OCI-LY7 (cell line): ENCODE measurements around the gene RIMBP2. TPM values are rescaled to one million over a fixed set of nuclear protein-coding genes. Genes with fewer than 3 reads are reported as not detected.

Source experiments
- BruUV-seq: library from RNA; stranded (reverse); fragments of 400-500 nt; replicated peaks from 2 replicates; lab custom pipeline; 2021; lab: Mats Ljungman, UMichigan
- CTCF ChIA-PET: fragments of 300-600 bp; sonication (Branson Sonifier 250); formaldehyde crosslinking; loops from one replicate; lab custom pipeline; 2022; ENCODE audit warnings: antibody characterized with exemption; ENCODE audit not compliant: unreplicated experiment; lab: Charles Lee
- POLR2A ChIA-PET: fragments of 300-600 bp; sonication (Branson Sonifier 250); formaldehyde crosslinking; loops from one replicate; lab custom pipeline; 2022; ENCODE audit warnings: antibody characterized with exemption; lab: Charles Lee
- DNase-seq: peaks from one replicate; pipeline ENCODE4 v3.0.0-alpha.2; 2015; ENCODE audit warnings: low spot score
- H2AFZ ChIP-seq: fragments of 200-600 bp; sonication (generic), shearing (Covaris generic); 2 replicates; pipeline ENCODE4 v1.6.1; 2014; ENCODE audit warnings: mild to moderate bottlenecking, antibody characterized with exemption, low read length, moderate library complexity
- H3K27ac ChIP-seq: fragments of 200-600 bp; sonication (generic); 2 replicates; pipeline ENCODE4 v1.5.1; 2014; ENCODE audit warnings: mixed run types, low read depth, mild to moderate bottlenecking, moderate library complexity, low read length, inconsistent platforms; ENCODE audit not compliant: poor library complexity, severe bottlenecking
- H3K36me3 ChIP-seq: fragments of 200-600 bp; sonication (generic); 2 replicates; pipeline ENCODE4 v1.6.1; 2014; ENCODE audit warnings: mild to moderate bottlenecking, antibody characterized with exemption, low read length, moderate library complexity, mixed read lengths; ENCODE audit not compliant: insufficient read depth
- H3K4me1 ChIP-seq: fragments of 200-600 bp; sonication (generic); 2 replicates; pipeline ENCODE4 v1.5.1; 2014; ENCODE audit warnings: mild to moderate bottlenecking, low read length; ENCODE audit not compliant: insufficient read depth, poor library complexity, severe bottlenecking
- H3K4me2 ChIP-seq: fragments of 200-600 bp; sonication (generic); 2 replicates; pipeline ENCODE4 v1.6.1; 2014; ENCODE audit warnings: mild to moderate bottlenecking, low read length
- H3K4me3 ChIP-seq: fragments of 200-600 bp; sonication (generic); 2 replicates; pipeline ENCODE4 v1.5.1; 2014; ENCODE audit warnings: mild to moderate bottlenecking, low read depth, low read length; ENCODE audit not compliant: poor library complexity, severe bottlenecking
- H3K79me2 ChIP-seq: fragments of 200-600 bp; sonication (generic); 2 replicates; pipeline ENCODE4 v1.6.1; 2016; ENCODE audit warnings: low read depth, mild to moderate bottlenecking, low read length, moderate library complexity, mixed read lengths; ENCODE audit not compliant: insufficient read depth
- H3K9me2 ChIP-seq: fragments of 200-600 bp; sonication (generic); 2 replicates; pipeline ENCODE4 v1.6.1; 2016; ENCODE audit warnings: mild to moderate bottlenecking, low read length, mixed read lengths; ENCODE audit not compliant: insufficient read depth
- H3K9me3 ChIP-seq: fragments of 200-600 bp; sonication (generic); 2 replicates; pipeline ENCODE4 v1.6.1; 2014; ENCODE audit warnings: mild to moderate bottlenecking, mixed run types, low read length, mixed read lengths
- H4K20me1 ChIP-seq: fragments of 200-600 bp; sonication (generic); 2 replicates; pipeline ENCODE4 v1.6.1; 2014; ENCODE audit warnings: mild to moderate bottlenecking, antibody characterized with exemption, low read length, moderate library complexity, mixed read lengths; ENCODE audit not compliant: insufficient read depth
- EZH2phosphoT487 ChIP-seq: fragments of 200-600 bp; sonication (generic); IDR thresholded peaks from 2 replicates; pipeline ENCODE4 v1.6.1; 2018; ENCODE audit warnings: low read depth, borderline replicate concordance, mild to moderate bottlenecking, mixed run types, antibody characterized with exemption, low read length, moderate library complexity, mixed read lengths
- intact Hi-C: fragments of 100-400 bp; cut with micrococcal nuclease; formaldehyde crosslinking; loops from one replicate; pipeline ENCODE4 v1.10.0; 2022; ENCODE audit not compliant: unreplicated experiment
- total RNA-seq, 2 experiments: library from RNA; depleted of rRNA in 1 of 2; stranded (reverse); fragments of >200 nt in 1 of 2; shearing (Covaris generic) in 1 of 2; gene quantifications; 2 replicates each; pipeline ENCODE4 v1.2.3, GENCODE V29; 2014 to 2022
- TF ChIP-seq, protein P1 (sequence below): fragments of 200-600 bp; sonication (generic); conservative IDR thresholded peaks from 2 replicates; pipeline ENCODE4 v1.5.1; 2014; ENCODE audit warnings: mild to moderate bottlenecking, antibody characterized with exemption, low read length, moderate library complexity, mixed read lengths

The RIMBP2 gene
- total RNA-seq, 2 experiments from 2014 or later = not detected

DNA sequence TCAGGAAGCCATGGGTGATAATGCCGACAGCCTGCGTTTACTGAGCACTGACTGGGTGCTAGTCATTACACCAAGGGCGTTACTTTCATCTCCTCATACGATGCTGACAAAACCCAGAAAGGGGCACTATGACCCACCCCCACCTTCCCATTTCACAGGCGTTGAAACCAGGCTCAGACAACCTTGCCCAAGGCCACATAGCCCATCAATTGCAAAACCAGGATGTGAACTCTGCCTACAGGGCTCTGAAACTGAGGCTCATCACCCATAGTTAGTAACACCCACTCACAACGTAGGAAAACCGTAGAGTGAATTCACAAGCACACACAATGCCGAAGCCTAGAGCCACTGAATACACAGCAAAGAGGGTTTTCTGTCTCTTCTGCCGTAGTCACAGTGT, 119.9 kb downstream of the RIMBP2 start:
- H3K27ac ChIP-seq = no peak overlapping the region

DNA sequence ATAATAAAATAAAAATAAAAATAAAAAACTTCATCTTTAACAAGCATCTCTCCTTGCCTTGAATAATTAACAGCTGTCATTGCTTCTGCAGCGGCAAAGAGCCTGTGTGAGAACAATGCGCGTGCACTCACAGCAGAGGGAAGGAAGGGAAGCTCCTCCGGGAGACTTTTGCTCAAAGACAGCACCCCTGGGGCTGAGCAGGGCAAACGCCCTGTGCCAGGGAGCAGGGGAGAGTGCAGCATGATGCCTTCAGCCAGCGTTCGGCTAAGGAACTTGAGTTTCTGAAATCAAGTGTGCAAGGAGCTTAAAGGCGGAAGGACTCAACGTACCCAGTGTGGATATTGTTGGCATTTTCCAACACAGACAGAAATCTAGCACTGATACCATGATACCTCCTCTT, 120.5 kb downstream of the RIMBP2 start:
- no peak for DNase-seq
- ChIA-PET POLR2A (no interaction called here), CTCF (no interaction called here)
- Histone ChIP-seq H3K4me3 (no peak overlapping the region), H2AFZ (no peak overlapping the region), H4K20me1 (no peaks in the 10 kb centered on the region), H3K9me3 (no peaks in the 10 kb centered on the region), H3K27ac (no peak overlapping the region), H3K79me2 (no peaks in the 10 kb centered on the region), H3K4me1 (no peaks in the 10 kb centered on the region), H3K9me2 (no peaks in the 10 kb centered on the region), H3K4me2 (no peak overlapping the region), H3K36me3 (no peaks in the 10 kb centered on the region)
- BruUV-seq = no TSS peak
- intact Hi-C loops = no loop called here
- no peak for TF ChIP-seq EZH2phosphoT487

More for the DNA sequence above, 119.9 kb downstream of the RIMBP2 start:
- DNase-seq = no peak
- no peaks in the 10 kb centered on the region for H3K9me2 ChIP-seq
- CTCF ChIA-PET = no interaction called here
- H3K4me1 ChIP-seq = no peaks in the 10 kb centered on the region
- H2AFZ ChIP-seq = no peak overlapping the region
- intact Hi-C loops = no loop called here
- no peaks in the 10 kb centered on the region for H3K9me3 ChIP-seq
- TF ChIP-seq EZH2phosphoT487 = no peak
- TF ChIP-seq, protein P1, sequence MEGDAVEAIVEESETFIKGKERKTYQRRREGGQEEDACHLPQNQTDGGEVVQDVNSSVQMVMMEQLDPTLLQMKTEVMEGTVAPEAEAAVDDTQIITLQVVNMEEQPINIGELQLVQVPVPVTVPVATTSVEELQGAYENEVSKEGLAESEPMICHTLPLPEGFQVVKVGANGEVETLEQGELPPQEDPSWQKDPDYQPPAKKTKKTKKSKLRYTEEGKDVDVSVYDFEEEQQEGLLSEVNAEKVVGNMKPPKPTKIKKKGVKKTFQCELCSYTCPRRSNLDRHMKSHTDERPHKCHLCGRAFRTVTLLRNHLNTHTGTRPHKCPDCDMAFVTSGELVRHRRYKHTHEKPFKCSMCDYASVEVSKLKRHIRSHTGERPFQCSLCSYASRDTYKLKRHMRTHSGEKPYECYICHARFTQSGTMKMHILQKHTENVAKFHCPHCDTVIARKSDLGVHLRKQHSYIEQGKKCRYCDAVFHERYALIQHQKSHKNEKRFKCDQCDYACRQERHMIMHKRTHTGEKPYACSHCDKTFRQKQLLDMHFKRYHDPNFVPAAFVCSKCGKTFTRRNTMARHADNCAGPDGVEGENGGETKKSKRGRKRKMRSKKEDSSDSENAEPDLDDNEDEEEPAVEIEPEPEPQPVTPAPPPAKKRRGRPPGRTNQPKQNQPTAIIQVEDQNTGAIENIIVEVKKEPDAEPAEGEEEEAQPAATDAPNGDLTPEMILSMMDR = no peak
- H3K4me3 ChIP-seq = no peak overlapping the region
- no peaks in the 10 kb centered on the region for H4K20me1 ChIP-seq
- no peaks in the 10 kb centered on the region for H3K79me2 ChIP-seq
- H3K36me3 ChIP-seq = no peaks in the 10 kb centered on the region
- H3K4me2 ChIP-seq = no peak overlapping the region
- POLR2A ChIA-PET = no interaction called here
- BruUV-seq = no TSS peak

DNA sequence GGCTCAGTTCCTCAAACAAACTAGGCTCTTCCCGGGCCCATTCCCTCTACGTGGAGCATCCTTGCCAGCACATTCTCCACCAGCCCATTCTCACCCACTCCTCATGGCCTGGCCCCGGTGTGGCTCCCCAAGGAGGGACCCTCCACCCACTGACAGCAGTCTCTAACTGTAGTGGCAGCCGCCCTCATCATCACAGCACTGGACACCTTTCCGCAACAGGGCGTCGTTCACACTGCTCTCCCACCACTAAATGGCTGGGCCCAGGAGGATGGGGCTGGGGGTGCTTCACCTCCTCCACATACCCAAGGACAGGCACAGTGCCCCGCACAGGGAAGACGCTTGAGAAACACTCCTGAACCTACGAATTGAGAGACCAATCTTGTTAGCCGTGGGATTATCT, 123.0 kb downstream of the RIMBP2 start:
- no peaks in the 10 kb centered on the region for H3K9me3 ChIP-seq
- DNase-seq = no peak
- no peaks in the 10 kb centered on the region for H3K9me2 ChIP-seq
- H3K4me3 ChIP-seq = no peak overlapping the region
- no peaks in the 10 kb centered on the region for H4K20me1 ChIP-seq
- H3K4me1 ChIP-seq = no peaks in the 10 kb centered on the region
- CTCF ChIA-PET = no interaction called here
- no peak overlapping the region for H3K4me2 ChIP-seq
- H3K79me2 ChIP-seq = no peaks in the 10 kb centered on the region
- POLR2A ChIA-PET = no interaction called here
- intact Hi-C loops = no loop called here
- TF ChIP-seq, protein P1 = no peak
- no peak for TF ChIP-seq EZH2phosphoT487
- no peak overlapping the region for H2AFZ ChIP-seq
- H3K36me3 ChIP-seq = no peaks in the 10 kb centered on the region
- no TSS peak for BruUV-seq
- H3K27ac ChIP-seq = no peak overlapping the region
